Measurements from ENCODE around the gene ROBO2.

The ROBO2 gene

GRCh38 chr3:77059354-77059753 is 19.5 kb downstream of the ROBO2 start:
- H3K4me1 ChIP-seq (ENCODE audit: control insufficient read depth in 1 of 2, insufficient read depth in 2 of 2, low read length in 2 of 2): no peaks in the 10 kb centered on the region
- H3K4ac ChIP-seq (ENCODE audit: low read depth, low read length): no peak overlapping the region
- no peak overlapping the region for H3K27ac ChIP-seq (ENCODE audit: low read depth, low read length)
- no peak overlapping the region for H3K14ac ChIP-seq (ENCODE audit: low read length)
- H4K8ac ChIP-seq (ENCODE audit: low read depth, low read length): no peak overlapping the region
- H3K79me2 ChIP-seq (ENCODE audit: control insufficient read depth, insufficient read depth, low read length, poor library complexity): no peaks in the 10 kb centered on the region
- DNase-seq: no peak
- no peak overlapping the region for H2AK5ac ChIP-seq (ENCODE audit: low read length)
- no peaks in the 10 kb centered on the region for H3K36me3 ChIP-seq (ENCODE audit: control insufficient read depth in 1 of 2, insufficient read depth in 2 of 2, low read length in 2 of 2)
- no peak overlapping the region for H2BK12ac ChIP-seq (ENCODE audit: low read length)
- H3K79me1 ChIP-seq (ENCODE audit: low read length): no peaks in the 10 kb centered on the region
- H2BK5ac ChIP-seq (ENCODE audit: low read depth, low read length, poor library complexity): no peak overlapping the region
- no peak overlapping the region for H4K91ac ChIP-seq (ENCODE audit: low read depth, low read length)
- no peak overlapping the region for H3K9ac ChIP-seq (ENCODE audit: low read length)
- no peak overlapping the region for H3K4me3 ChIP-seq (ENCODE audit: low read depth, low read length)
- H3K23ac ChIP-seq (ENCODE audit: low read length): no peak overlapping the region
- no peak overlapping the region for H2BK120ac ChIP-seq (ENCODE audit: insufficient read depth, low read length, poor library complexity)
- H4K12ac ChIP-seq (ENCODE audit: low read depth, low read length): no peak overlapping the region
- no peak overlapping the region for H3K18ac ChIP-seq (ENCODE audit: low read length)
- H3K4me2 ChIP-seq (ENCODE audit: low read length): no peak overlapping the region
- no CpG with 5 or more reads among the region's 1 CpG for WGBS (ENCODE audit: extremely low coverage, insufficient coverage, insufficient read length)
- no peaks in the 10 kb centered on the region for H3K9me3 ChIP-seq (ENCODE audit: insufficient read depth, low read depth, low read length)
- H3K27me3 ChIP-seq (ENCODE audit: insufficient read depth, low read length): no peaks in the 10 kb centered on the region
- no peak overlapping the region for H2AFZ ChIP-seq (ENCODE audit: insufficient read depth, low read length, poor library complexity)

DNA sequence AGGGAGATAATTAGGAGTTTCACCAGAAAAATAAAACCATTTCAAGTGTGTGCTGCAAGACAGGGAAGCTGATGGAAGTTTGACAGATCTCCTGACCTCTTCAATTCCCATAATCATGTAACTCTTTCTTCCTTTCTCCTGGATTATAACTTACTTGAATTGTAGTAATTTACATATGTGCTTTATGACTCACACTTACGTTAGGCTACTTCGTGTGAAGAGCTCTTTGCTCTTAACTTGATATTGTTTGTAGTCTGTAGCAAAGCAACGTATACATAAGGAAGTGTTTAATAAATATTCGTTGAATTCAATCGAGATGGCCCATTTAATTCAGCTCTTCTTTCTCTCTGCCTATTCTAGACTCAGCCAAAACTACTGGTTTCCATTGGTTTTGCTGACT is 23.5 kb downstream of the ROBO2 start:
- Histone ChIP-seq H3K4ac (ENCODE audit: low read depth, low read length) (no peak overlapping the region), H2AK5ac (ENCODE audit: low read length) (no peak overlapping the region), H3K4me3 (ENCODE audit: low read depth, low read length) (no peak overlapping the region), H3K18ac (ENCODE audit: low read length) (no peak overlapping the region), H3K9me3 (ENCODE audit: insufficient read depth, low read depth, low read length) (no peaks in the 10 kb centered on the region), H2BK120ac (ENCODE audit: insufficient read depth, low read length, poor library complexity) (no peak overlapping the region), H3K4me2 (ENCODE audit: low read length) (no peak overlapping the region), H4K12ac (ENCODE audit: low read depth, low read length) (no peak overlapping the region), H3K4me1 (ENCODE audit: control insufficient read depth in 1 of 2, insufficient read depth in 2 of 2, low read length in 2 of 2) (no peaks in the 10 kb centered on the region), H3K79me2 (ENCODE audit: control insufficient read depth, insufficient read depth, low read length, poor library complexity) (no peaks in the 10 kb centered on the region), H3K27me3 (ENCODE audit: insufficient read depth, low read length) (no peaks in the 10 kb centered on the region), H3K79me1 (ENCODE audit: low read length) (no peaks in the 10 kb centered on the region), H3K36me3 (ENCODE audit: control insufficient read depth in 1 of 2, insufficient read depth in 2 of 2, low read length in 2 of 2) (no peaks in the 10 kb centered on the region), H2BK12ac (ENCODE audit: low read length) (no peak overlapping the region), H4K8ac (ENCODE audit: low read depth, low read length) (no peak overlapping the region), H3K23ac (ENCODE audit: low read length) (no peak overlapping the region), H3K14ac (ENCODE audit: low read length) (no peak overlapping the region), H3K27ac (ENCODE audit: low read depth, low read length) (no peak overlapping the region), H3K9ac (ENCODE audit: low read length) (no peak overlapping the region), H2BK5ac (ENCODE audit: low read depth, low read length, poor library complexity) (no peak overlapping the region), H4K91ac (ENCODE audit: low read depth, low read length) (no peak overlapping the region), H2AFZ (ENCODE audit: insufficient read depth, low read length, poor library complexity) (no peak overlapping the region)
- no peak for DNase-seq
- WGBS (ENCODE audit: extremely low coverage, insufficient coverage, insufficient read length): no CpG with 5 or more reads among the region's 5 CpGs

- Histone ChIP-seq H3K18ac (ENCODE audit: low read length) (no peak overlapping the region), H3K9me3 (ENCODE audit: insufficient read depth, low read depth, low read length) (no peaks in the 10 kb centered on the region), H3K4ac (ENCODE audit: low read depth, low read length) (no peak overlapping the region), H2AK5ac (ENCODE audit: low read length) (no peak overlapping the region), H3K23ac (ENCODE audit: low read length) (no peak overlapping the region), H4K91ac (ENCODE audit: low read depth, low read length) (no peak overlapping the region), H2BK120ac (ENCODE audit: insufficient read depth, low read length, poor library complexity) (no peak overlapping the region), H3K79me1 (ENCODE audit: low read length) (no peaks in the 10 kb centered on the region), H3K4me3 (ENCODE audit: low read depth, low read length) (no peak overlapping the region), H3K4me1 (ENCODE audit: control insufficient read depth in 1 of 2, insufficient read depth in 2 of 2, low read length in 2 of 2) (no peaks in the 10 kb centered on the region), H4K8ac (ENCODE audit: low read depth, low read length) (no peak overlapping the region), H2BK5ac (ENCODE audit: low read depth, low read length, poor library complexity) (no peak overlapping the region), H3K27me3 (ENCODE audit: insufficient read depth, low read length) (no peaks in the 10 kb centered on the region), H4K12ac (ENCODE audit: low read depth, low read length) (no peak overlapping the region), H3K14ac (ENCODE audit: low read length) (no peak overlapping the region), H3K9ac (ENCODE audit: low read length) (no peak overlapping the region), H3K79me2 (ENCODE audit: control insufficient read depth, insufficient read depth, low read length, poor library complexity) (no peaks in the 10 kb centered on the region), H2BK12ac (ENCODE audit: low read length) (no peak overlapping the region), H3K4me2 (ENCODE audit: low read length) (no peak overlapping the region), H3K36me3 (ENCODE audit: control insufficient read depth in 1 of 2, insufficient read depth in 2 of 2, low read length in 2 of 2) (no peaks in the 10 kb centered on the region), H2AFZ (ENCODE audit: insufficient read depth, low read length, poor library complexity) (no peak overlapping the region), H3K27ac (ENCODE audit: low read depth, low read length) (no peak overlapping the region)
- no CpG with 5 or more reads among the region's 5 CpGs for WGBS (ENCODE audit: extremely low coverage, insufficient coverage, insufficient read length)
- DNase-seq: no peak
Observed at GRCh38 chr3:77065750-77066149, 25.9 kb downstream of the ROBO2 start.

- H3K9ac ChIP-seq (ENCODE audit: low read length): no peak overlapping the region
- H3K23ac ChIP-seq (ENCODE audit: low read length): no peak overlapping the region
- H3K36me3 ChIP-seq (ENCODE audit: control insufficient read depth in 1 of 2, insufficient read depth in 2 of 2, low read length in 2 of 2): no peaks in the 10 kb centered on the region
- H3K14ac ChIP-seq (ENCODE audit: low read length): no peak overlapping the region
- H2BK5ac ChIP-seq (ENCODE audit: low read depth, low read length, poor library complexity): no peak overlapping the region
- H3K18ac ChIP-seq (ENCODE audit: low read length): no peak overlapping the region
- no peak overlapping the region for H3K4me3 ChIP-seq (ENCODE audit: low read depth, low read length)
- no peak overlapping the region for H2BK12ac ChIP-seq (ENCODE audit: low read length)
- no peak overlapping the region for H2AFZ ChIP-seq (ENCODE audit: insufficient read depth, low read length, poor library complexity)
- no peaks in the 10 kb centered on the region for H3K27me3 ChIP-seq (ENCODE audit: insufficient read depth, low read length)
- H3K4me1 ChIP-seq (ENCODE audit: control insufficient read depth in 1 of 2, insufficient read depth in 2 of 2, low read length in 2 of 2): no peaks in the 10 kb centered on the region
- H4K91ac ChIP-seq (ENCODE audit: low read depth, low read length): no peak overlapping the region
- no peak overlapping the region for H4K8ac ChIP-seq (ENCODE audit: low read depth, low read length)
- no peak overlapping the region for H3K4me2 ChIP-seq (ENCODE audit: low read length)
- no peak overlapping the region for H3K27ac ChIP-seq (ENCODE audit: low read depth, low read length)
- no peak overlapping the region for H4K12ac ChIP-seq (ENCODE audit: low read depth, low read length)
- no peaks in the 10 kb centered on the region for H3K9me3 ChIP-seq (ENCODE audit: insufficient read depth, low read depth, low read length)
- no peak overlapping the region for H2AK5ac ChIP-seq (ENCODE audit: low read length)
- H3K4ac ChIP-seq (ENCODE audit: low read depth, low read length): no peak overlapping the region
- no peak overlapping the region for H2BK120ac ChIP-seq (ENCODE audit: insufficient read depth, low read length, poor library complexity)
- H3K79me2 ChIP-seq (ENCODE audit: control insufficient read depth, insufficient read depth, low read length, poor library complexity): no peaks in the 10 kb centered on the region
- no CpG with 5 or more reads among the region's 1 CpG for WGBS (ENCODE audit: extremely low coverage, insufficient coverage, insufficient read length)
- DNase-seq: no peak
- no peaks in the 10 kb centered on the region for H3K79me1 ChIP-seq (ENCODE audit: low read length)
Observed at GRCh38 chr3:77066829-77067228, 26.9 kb downstream of the ROBO2 start.

All from trophoblast cell (in vitro differentiated cells and primary cell).